Activated naive CD8-positive, alpha-beta T cell treated with anti-CD3 and anti-CD28 coated beads, Interleukin-2, amount 10 ng/mL, durations not matched to agents 7 days and 5 days (primary cell): ENCODE measurements around the gene TMBIM1. TPM values are rescaled to one million over a fixed set of nuclear protein-coding genes. Genes with fewer than 3 reads are reported as not detected.

ENCODE experiments used
- ATAC-seq: fragments of 150-1000 bp; cut with Tn5 transposase; one replicate; pipeline ENCODE4 v1.10.0; 2021; ENCODE audit warnings: low read depth, moderate library complexity
- POLR2A ChIA-PET: fragments of 350-600 bp; sonication (Branson Sonifier 250); formaldehyde crosslinking; loops from one replicate; lab custom pipeline; 2021; ENCODE audit warnings: antibody characterized with exemption; lab: Charles Lee
- DNase-seq: peaks from one replicate; pipeline ENCODE4 v3.0.0; 2021
- H3K27ac Mint-ChIP-seq: one replicate; pipeline ENCODE4 v1.8.0; 2022; ENCODE audit warnings: mild to moderate bottlenecking, mixed read lengths
- H3K27me3 Mint-ChIP-seq: one replicate; pipeline ENCODE4 v1.8.0; 2022; ENCODE audit warnings: mild to moderate bottlenecking, moderate library complexity, mixed read lengths
- H3K36me3 Mint-ChIP-seq: one replicate; pipeline ENCODE4 v1.8.0; 2021; ENCODE audit warnings: mild to moderate bottlenecking, mixed read lengths
- H3K4me1 Mint-ChIP-seq: one replicate; pipeline ENCODE4 v1.8.0; 2021; ENCODE audit warnings: mixed read lengths
- H3K4me3 Mint-ChIP-seq: one replicate; pipeline ENCODE4 v1.8.0; 2022; ENCODE audit warnings: mild to moderate bottlenecking, moderate library complexity, mixed read lengths
- H3K9me3 Mint-ChIP-seq: one replicate; pipeline ENCODE4 v1.8.0; 2021; ENCODE audit warnings: mixed read lengths
- total RNA-seq, 2 experiments: library from RNA; stranded (reverse); gene quantifications; one replicate each; pipeline ENCODE4 v1.2.3, GENCODE V29; 2021

TMBIM1 gene, protein sequence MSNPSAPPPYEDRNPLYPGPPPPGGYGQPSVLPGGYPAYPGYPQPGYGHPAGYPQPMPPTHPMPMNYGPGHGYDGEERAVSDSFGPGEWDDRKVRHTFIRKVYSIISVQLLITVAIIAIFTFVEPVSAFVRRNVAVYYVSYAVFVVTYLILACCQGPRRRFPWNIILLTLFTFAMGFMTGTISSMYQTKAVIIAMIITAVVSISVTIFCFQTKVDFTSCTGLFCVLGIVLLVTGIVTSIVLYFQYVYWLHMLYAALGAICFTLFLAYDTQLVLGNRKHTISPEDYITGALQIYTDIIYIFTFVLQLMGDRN
- 10 to 100 TPM; 61.0 to 71.5 TPM for total RNA-seq

DNA sequence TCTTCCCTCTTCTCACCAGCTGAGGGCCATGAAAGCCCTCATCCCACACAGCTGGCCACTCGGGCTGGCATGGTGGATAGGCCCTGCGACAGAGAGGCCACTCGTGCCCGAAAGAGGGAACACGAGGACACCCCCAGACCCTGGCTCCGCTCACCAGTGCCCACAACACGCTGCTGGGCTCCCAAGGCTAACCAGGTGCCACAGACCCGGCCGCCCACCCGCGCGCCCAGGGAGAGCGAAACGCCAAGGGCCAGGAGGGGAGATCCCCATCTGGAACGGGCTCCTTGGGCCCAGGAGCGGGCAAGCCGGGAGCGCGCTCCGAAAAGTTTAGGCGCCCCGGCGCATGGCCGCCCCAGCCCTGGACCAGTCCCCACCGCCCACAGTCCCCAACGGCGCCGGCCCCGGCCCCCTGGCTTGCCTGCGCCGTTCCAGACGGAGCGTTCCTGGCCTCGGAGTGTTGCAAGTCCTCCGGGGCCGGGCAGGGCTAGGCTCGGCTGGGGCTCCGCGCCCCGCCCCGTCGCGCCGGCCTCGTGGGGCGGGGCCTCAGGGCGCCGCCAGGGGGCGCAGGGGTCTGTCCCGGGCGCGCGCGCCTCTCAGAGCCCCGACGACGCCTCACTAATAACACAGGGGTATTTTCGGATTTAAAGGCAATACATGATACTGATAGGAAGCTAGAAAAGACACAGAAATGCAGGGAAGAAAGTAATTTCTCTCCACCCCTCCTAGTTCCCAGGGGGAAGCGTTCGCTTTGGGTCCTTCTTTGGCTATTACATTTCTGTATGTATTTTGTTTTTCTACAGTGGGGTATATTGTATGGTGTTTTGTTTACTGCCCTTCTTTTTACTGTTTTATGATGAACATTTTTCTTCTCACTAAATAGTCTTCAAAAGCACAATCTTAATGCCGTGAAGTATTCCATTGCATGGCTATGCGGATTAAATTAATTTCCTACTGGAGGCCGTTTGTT, at the start of gene TMBIM1:
TMBIM1 (minus strand) TSS at position 456 of the 967 bp plus-strand sequence. CDS start 10,362 bp downstream, outside the sequence.
- peaks cover 41% of the 10 kb centered on the region for H3K4me1 Mint-ChIP-seq
- no peaks in the 10 kb centered on the region for H3K27me3 Mint-ChIP-seq
- H3K27ac Mint-ChIP-seq = peak within 1 kb of the TSS; percentile 93
- POLR2A ChIA-PET = interaction anchor here (0.6 to 2.2 kb wide), 3 partner anchors 19 to 348 kb away, joined by 4 to 7 read pairs (median 4); no protein-coding TSS in a partner anchor
- no peaks in the 10 kb centered on the region for H3K9me3 Mint-ChIP-seq
- H3K36me3 Mint-ChIP-seq = peaks cover 1% of the 10 kb centered on the region
- DNase-seq = peak; percentile 94
- peak; percentile 86 for ATAC-seq
- peak within 1 kb of the TSS; percentile 93 for H3K4me3 Mint-ChIP-seq

GRCh38 chr2:218341381-218341780, 49.1 kb upstream of the TMBIM1 start:
- POLR2A ChIA-PET = no interaction called here
- peaks cover 2% of the 10 kb centered on the region for H3K4me1 Mint-ChIP-seq
- no peak overlapping the region for H3K27ac Mint-ChIP-seq
- no peak for DNase-seq
- no peaks in the 10 kb centered on the region for H3K27me3 Mint-ChIP-seq
- no peak overlapping the region for H3K4me3 Mint-ChIP-seq
- ATAC-seq = no peak
- no peaks in the 10 kb centered on the region for H3K36me3 Mint-ChIP-seq
- H3K9me3 Mint-ChIP-seq = no peaks in the 10 kb centered on the region

- Mint-ChIP-seq H3K4me3 (no peak overlapping the region), H3K4me1 (peaks cover 2% of the 10 kb centered on the region), H3K36me3 (no peaks in the 10 kb centered on the region), H3K9me3 (no peaks in the 10 kb centered on the region), H3K27me3 (no peaks in the 10 kb centered on the region), H3K27ac (no peak overlapping the region)
- no peak for ATAC-seq
- no peak for DNase-seq
- POLR2A ChIA-PET = no interaction called here
Measured at GRCh38 chr2:218340656-218341055, 48.4 kb upstream of the TMBIM1 start.

DNA sequence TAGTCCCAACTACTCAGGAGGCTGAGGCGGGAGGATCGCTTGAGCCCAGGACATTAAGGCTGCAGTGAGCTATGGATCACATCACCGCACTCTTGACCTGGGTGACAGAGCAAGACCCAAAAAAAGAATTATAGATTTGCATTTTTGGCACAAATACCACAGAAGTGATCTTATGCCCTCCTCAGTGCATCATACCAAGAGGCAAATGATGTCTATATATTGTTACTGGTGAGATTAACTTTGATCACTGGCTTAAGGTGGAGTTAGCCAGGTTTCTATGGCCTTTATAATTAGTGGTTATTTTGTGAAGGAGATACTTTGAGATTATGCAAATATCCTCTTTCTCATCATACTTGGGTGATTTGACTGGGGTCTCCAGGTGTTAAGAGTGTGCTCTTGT, 42.2 kb upstream of the TMBIM1 start:
- H3K4me1 Mint-ChIP-seq = peaks cover 3% of the 10 kb centered on the region
- POLR2A ChIA-PET = no interaction called here
- no peaks in the 10 kb centered on the region for H3K27me3 Mint-ChIP-seq
- DNase-seq = no peak
- no peak overlapping the region for H3K4me3 Mint-ChIP-seq
- no peak for ATAC-seq
- no peaks in the 10 kb centered on the region for H3K9me3 Mint-ChIP-seq
- H3K27ac Mint-ChIP-seq = no peak overlapping the region
- H3K36me3 Mint-ChIP-seq = no peaks in the 10 kb centered on the region

DNA sequence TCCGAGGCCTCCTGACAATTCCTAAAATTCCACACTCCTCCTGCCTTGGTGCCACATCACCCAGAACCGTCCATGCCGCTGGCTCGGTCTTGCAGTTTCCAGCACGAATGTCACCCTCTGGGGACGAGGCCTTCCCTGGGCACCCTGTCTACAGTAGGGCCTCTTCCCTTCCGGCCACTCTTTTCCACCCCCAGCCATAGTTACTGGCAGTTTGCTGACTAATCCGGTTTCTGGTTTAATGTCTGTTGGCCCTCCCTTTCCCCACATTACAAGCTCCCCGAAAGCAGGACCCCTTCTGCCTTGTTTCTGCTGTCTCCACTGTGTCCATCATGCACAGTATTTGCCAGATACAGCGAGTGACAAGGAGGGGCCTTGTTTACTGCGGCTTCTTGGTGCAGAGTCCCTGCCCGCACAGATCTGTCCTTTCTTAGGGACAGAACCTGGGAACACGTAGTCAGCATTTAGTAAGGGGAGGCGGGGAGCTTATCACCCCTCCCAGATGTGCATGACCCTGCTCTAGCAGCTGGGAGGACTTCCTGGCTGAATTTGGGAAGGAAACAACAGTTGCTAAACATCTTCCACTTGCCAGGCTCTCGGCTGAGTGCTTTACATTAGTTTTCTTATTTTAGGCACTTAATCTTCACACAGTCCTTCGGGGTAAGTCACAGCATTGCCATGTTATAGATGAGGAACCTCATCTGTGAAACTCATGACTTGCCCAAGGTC, 40.8 kb upstream of the TMBIM1 start:
- DNase-seq = no peak

GRCh38 chr2:218332288-218332687, 40.0 kb upstream of the TMBIM1 start:
- Mint-ChIP-seq H3K4me1 (peaks cover 3% of the 10 kb centered on the region), H3K27ac (no peak overlapping the region), H3K27me3 (peaks cover 3% of the 10 kb centered on the region), H3K4me3 (no peak overlapping the region), H3K9me3 (no peaks in the 10 kb centered on the region), H3K36me3 (no peaks in the 10 kb centered on the region)
- POLR2A ChIA-PET = no interaction called here
- DNase-seq = no peak
- ATAC-seq = no peak

More for the DNA sequence above, 40.8 kb upstream of the TMBIM1 start:
- Mint-ChIP-seq H3K4me1 (peaks cover 3% of the 10 kb centered on the region), H3K36me3 (no peaks in the 10 kb centered on the region), H3K9me3 (no peaks in the 10 kb centered on the region), H3K27ac (no peak overlapping the region), H3K4me3 (no peak overlapping the region), H3K27me3 (no peaks in the 10 kb centered on the region)
- ATAC-seq = no peak
- POLR2A ChIA-PET = no interaction called here

- H3K27me3 Mint-ChIP-seq = peaks cover 3% of the 10 kb centered on the region
- H3K27ac Mint-ChIP-seq = no peak overlapping the region
- DNase-seq (no peak), ATAC-seq (no peak)
- POLR2A ChIA-PET = no interaction called here
- H3K36me3 Mint-ChIP-seq = no peaks in the 10 kb centered on the region
- peaks cover 3% of the 10 kb centered on the region for H3K4me1 Mint-ChIP-seq
- no peaks in the 10 kb centered on the region for H3K9me3 Mint-ChIP-seq
- no peak overlapping the region for H3K4me3 Mint-ChIP-seq
Measured at GRCh38 chr2:218331745-218332144, 39.4 kb upstream of the TMBIM1 start.

GRCh38 chr2:218329826-218330593, 37.7 kb upstream of the TMBIM1 start:
- H3K36me3 Mint-ChIP-seq = no peaks in the 10 kb centered on the region
- no peaks in the 10 kb centered on the region for H3K9me3 Mint-ChIP-seq
- POLR2A ChIA-PET = no interaction called here
- DNase-seq = no peak
- H3K27me3 Mint-ChIP-seq = peaks cover 3% of the 10 kb centered on the region
- H3K4me3 Mint-ChIP-seq = no peak overlapping the region
- ATAC-seq = no peak
- H3K27ac Mint-ChIP-seq = no peak overlapping the region
- H3K4me1 Mint-ChIP-seq = peaks cover 3% of the 10 kb centered on the region

DNA sequence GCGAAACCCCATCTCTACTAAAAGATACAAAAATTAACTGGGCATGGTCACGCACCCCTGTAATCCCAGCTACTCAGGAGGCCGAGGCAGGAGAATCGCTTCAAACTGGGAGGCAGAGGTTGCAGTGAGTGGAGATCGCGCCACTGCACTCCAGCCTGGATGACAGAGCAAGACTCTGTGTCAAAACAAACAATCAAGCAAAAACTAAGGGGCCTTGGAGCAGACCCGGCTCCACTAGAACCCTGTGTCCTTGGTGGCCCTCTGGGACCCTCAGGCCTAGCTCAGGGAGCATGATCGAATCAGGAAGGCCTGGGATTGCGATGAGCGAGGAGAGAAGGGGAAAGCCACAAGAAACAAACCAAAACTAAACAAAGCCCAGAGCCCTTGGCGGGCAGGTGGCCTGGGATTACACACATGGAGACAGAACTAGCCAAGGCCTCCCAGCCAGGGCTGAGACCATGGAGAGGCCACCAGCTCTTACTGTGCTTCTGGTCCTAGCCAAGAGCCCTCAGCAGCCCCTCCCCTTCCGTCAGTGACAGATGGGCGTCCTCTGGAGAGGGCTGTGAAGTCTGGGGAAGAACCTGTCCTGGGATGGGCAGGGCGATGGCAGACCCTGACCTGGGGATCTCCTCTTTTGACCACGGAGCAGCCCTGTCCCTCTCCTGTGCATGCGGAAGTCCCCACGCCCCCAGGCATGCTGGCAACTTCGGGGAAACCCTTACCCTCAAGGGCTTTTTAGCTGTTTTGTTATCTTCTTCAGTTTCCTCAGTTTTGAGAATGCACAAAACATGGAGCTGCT, 36.9 kb upstream of the TMBIM1 start:
- DNase-seq (no peak), ATAC-seq (no peak)
- Mint-ChIP-seq H3K27ac (no peak overlapping the region), H3K4me3 (no peak overlapping the region), H3K36me3 (no peaks in the 10 kb centered on the region), H3K9me3 (no peaks in the 10 kb centered on the region), H3K27me3 (peaks cover 7% of the 10 kb centered on the region), H3K4me1 (peaks cover 3% of the 10 kb centered on the region)
- POLR2A ChIA-PET = no interaction called here

GRCh38 chr2:218328294-218328693, 36.0 kb upstream of the TMBIM1 start:
- DNase-seq = no peak
- Mint-ChIP-seq H3K36me3 (no peaks in the 10 kb centered on the region), H3K4me1 (peaks cover 10% of the 10 kb centered on the region), H3K4me3 (no peak overlapping the region), H3K27ac (no peak overlapping the region), H3K9me3 (no peaks in the 10 kb centered on the region), H3K27me3 (peaks cover 16% of the 10 kb centered on the region)
- no peak for ATAC-seq
- POLR2A ChIA-PET = no interaction called here

- no peak overlapping the region for H3K4me3 Mint-ChIP-seq
- ATAC-seq (no peak), DNase-seq (no peak)
- no peaks in the 10 kb centered on the region for H3K9me3 Mint-ChIP-seq
- H3K27me3 Mint-ChIP-seq = peaks cover 16% of the 10 kb centered on the region
- no peak overlapping the region for H3K27ac Mint-ChIP-seq
- POLR2A ChIA-PET = interaction anchor here (0.6 kb wide), 1 partner anchor 132 kb away, joined by 3 read pairs; no protein-coding TSS in a partner anchor
- peaks cover 7% of the 10 kb centered on the region for H3K4me1 Mint-ChIP-seq
- no peaks in the 10 kb centered on the region for H3K36me3 Mint-ChIP-seq
Measured at GRCh38 chr2:218327451-218328210, 35.3 kb upstream of the TMBIM1 start.
